Osteoblast (primary cell): Measurements from ENCODE around the gene CFAP77. TPM values are rescaled to one million over a fixed set of nuclear protein-coding genes. Genes with fewer than 3 reads are reported as not detected.

ENCODE experiments used
- DNase-seq: peaks from one replicate; pipeline ENCODE4 v3.0.0; 2011; ENCODE audit warnings: low spot score, mixed read lengths; ENCODE audit not compliant: insufficient read length; ENCODE audit errors: missing footprints
- H2AFZ ChIP-seq: 2 replicates; pipeline ENCODE4 v1.6.0; 2011; ENCODE audit warnings: mild to moderate bottlenecking, low read length
- H3K27ac ChIP-seq: 2 replicates; pipeline ENCODE4 v1.5.1; 2011; ENCODE audit warnings: mild to moderate bottlenecking, low read depth, low read length, moderate library complexity
- H3K27me3 ChIP-seq: 2 replicates; pipeline ENCODE4 v1.6.0; 2012; ENCODE audit warnings: mild to moderate bottlenecking, control low read depth, inconsistent platforms, low read length, moderate library complexity; ENCODE audit not compliant: insufficient read depth
- H3K36me3 ChIP-seq: 2 replicates; pipeline ENCODE4 v1.5.1; 2011; ENCODE audit warnings: mild to moderate bottlenecking, low read length, control low read depth, moderate library complexity; ENCODE audit not compliant: insufficient read depth
- H3K4me1 ChIP-seq: 2 replicates; pipeline ENCODE4 v1.5.1; 2011; ENCODE audit warnings: mild to moderate bottlenecking, low read length, control low read depth, moderate library complexity; ENCODE audit not compliant: insufficient read depth
- H3K4me2 ChIP-seq: 2 replicates; pipeline ENCODE4 v1.6.0; 2011; ENCODE audit warnings: mild to moderate bottlenecking, low read length; ENCODE audit not compliant: insufficient read depth
- H3K4me3 ChIP-seq: fragments of 200-600 bp; sonication (generic); 3 replicates; pipeline ENCODE4 v1.5.1; 2012; ENCODE audit warnings: mild to moderate bottlenecking, low read length, inconsistent platforms; ENCODE audit not compliant: insufficient read depth
- H3K79me2 ChIP-seq: 2 replicates; pipeline ENCODE4 v1.6.0; 2012; ENCODE audit warnings: mild to moderate bottlenecking, low read length, control low read depth, inconsistent platforms; ENCODE audit not compliant: insufficient read depth
- H3K9me3 ChIP-seq: 2 replicates; pipeline ENCODE4 v1.5.1; 2011; ENCODE audit warnings: low read depth, low read length, control low read depth
- H4K20me1 ChIP-seq: 2 replicates; pipeline ENCODE4 v1.6.0; 2012; ENCODE audit warnings: mild to moderate bottlenecking, low read length, control low read depth; ENCODE audit not compliant: insufficient read depth
- CTCF ChIP-seq: IDR thresholded peaks from 2 replicates; pipeline ENCODE4 v1.5.1; 2011; ENCODE audit warnings: mild to moderate bottlenecking, low read depth, low read length, moderate library complexity; ENCODE audit errors: extremely low read depth
- total RNA-seq: library from RNA; depleted of rRNA; stranded (reverse); fragments of >200 nt; gene quantifications from 2 replicates; pipeline ENCODE4 v1.2.3, GENCODE V29; 2012

CFAP77 gene
- total RNA-seq, 1 donor, result 0.36 TPM

- Histone ChIP-seq H3K79me2 (no peaks in the 10 kb centered on the region), H3K4me1 (no peaks in the 10 kb centered on the region)
- TF ChIP-seq CTCF, result no peak
Observed at GRCh38 chr9:132547436-132547835, 137.4 kb downstream of the CFAP77 start.

GRCh38 chr9:132547976-132548730, 138.1 kb downstream of the CFAP77 start:
- Histone ChIP-seq H3K27ac (no peak overlapping the region), H3K79me2 (no peaks in the 10 kb centered on the region), H3K4me3 (no peak overlapping the region), H4K20me1 (no peaks in the 10 kb centered on the region), H3K36me3 (no peaks in the 10 kb centered on the region), H3K4me1 (no peaks in the 10 kb centered on the region), H3K4me2 (no peak overlapping the region), H3K9me3 (no peaks in the 10 kb centered on the region), H2AFZ (no peak overlapping the region), H3K27me3 (peaks cover 32% of the 10 kb centered on the region)
- DNase-seq, result peak; percentile 62
- TF ChIP-seq CTCF, result no peak

More at GRCh38 chr9:132547436-132547835, 137.4 kb downstream of the CFAP77 start:
- Histone ChIP-seq H3K9me3 (no peaks in the 10 kb centered on the region), H3K27me3 (peaks cover 30% of the 10 kb centered on the region), H3K4me3 (no peak overlapping the region), H3K4me2 (no peak overlapping the region), H3K27ac (no peak overlapping the region), H2AFZ (no peak overlapping the region), H3K36me3 (no peaks in the 10 kb centered on the region), H4K20me1 (no peaks in the 10 kb centered on the region)
- peak; percentile 68 for DNase-seq

GRCh38 chr9:132548751-132549640, 139.0 kb downstream of the CFAP77 start:
- Histone ChIP-seq H3K36me3 (no peaks in the 10 kb centered on the region), H3K79me2 (no peaks in the 10 kb centered on the region), H3K27me3 (peaks cover 34% of the 10 kb centered on the region), H4K20me1 (no peaks in the 10 kb centered on the region), H3K9me3 (no peaks in the 10 kb centered on the region), H3K4me2 (no peak overlapping the region), H3K4me3 (no peak overlapping the region), H2AFZ (no peak overlapping the region), H3K4me1 (no peaks in the 10 kb centered on the region), H3K27ac (no peak overlapping the region)
- DNase-seq, result peak; percentile 84
- no peak for TF ChIP-seq CTCF

GRCh38 chr9:132551556-132551955, 141.5 kb downstream of the CFAP77 start:
- Histone ChIP-seq H3K79me2 (no peaks in the 10 kb centered on the region), H3K27ac (no peak overlapping the region), H3K4me3 (no peak overlapping the region), H3K4me2 (no peak overlapping the region), H2AFZ (no peak overlapping the region), H3K9me3 (no peaks in the 10 kb centered on the region), H3K27me3 (peaks cover 41% of the 10 kb centered on the region), H4K20me1 (no peaks in the 10 kb centered on the region), H3K36me3 (no peaks in the 10 kb centered on the region), H3K4me1 (no peaks in the 10 kb centered on the region)
- DNase-seq, result no peak
- no peak for TF ChIP-seq CTCF
